ENCODE measurements around the gene THBS2.
"Not testable (repeated sequence)": the region's sequence is repeated elsewhere in the genome, so short reads cannot be mapped to it uniquely, and the experiment has no call there.

The THBS2 gene

DNA sequence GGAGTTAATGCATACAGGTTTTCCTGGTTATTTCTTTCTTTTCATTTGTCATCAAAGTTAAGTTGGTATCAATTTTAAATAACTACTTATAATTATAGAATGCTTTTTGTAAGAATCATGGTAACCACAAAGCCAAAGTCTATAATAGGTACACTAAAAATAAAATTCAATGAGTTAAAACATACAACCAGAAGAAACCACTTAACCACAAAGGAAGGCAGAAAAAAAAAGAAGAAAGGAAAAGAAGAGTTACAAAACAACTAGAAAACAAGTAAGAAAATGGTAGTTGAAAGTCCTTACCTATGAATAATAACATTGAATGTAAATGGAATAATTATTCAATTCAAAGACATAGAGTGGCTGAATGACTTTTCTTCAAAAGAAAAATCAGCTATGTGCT is 45.6 kb downstream of the THBS2 start:
- no peak for DNase-seq

DNA sequence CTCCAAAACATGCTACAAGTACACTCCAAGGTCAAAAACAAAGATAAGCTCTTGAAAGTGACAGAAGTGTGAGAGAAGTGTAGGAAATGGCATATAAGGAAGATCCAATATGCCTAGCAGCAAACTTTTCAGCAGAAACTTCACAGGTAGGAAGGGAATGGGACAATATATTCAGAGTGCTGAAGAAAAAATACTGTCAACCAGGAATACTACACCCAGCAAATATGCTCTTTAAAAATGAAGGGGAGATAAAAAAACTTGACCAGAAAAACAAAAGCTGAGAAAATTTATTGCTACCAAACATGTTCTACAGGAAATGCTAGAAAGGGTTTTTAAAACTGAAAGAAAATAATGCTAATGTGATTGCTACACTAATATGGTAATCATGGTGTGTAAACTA is 46.2 kb downstream of the THBS2 start:
- DNase-seq: no peak

GRCh38 chr6:169205176-169206160 is 48.2 kb downstream of the THBS2 start:
- DNase-seq: no peak

DNA sequence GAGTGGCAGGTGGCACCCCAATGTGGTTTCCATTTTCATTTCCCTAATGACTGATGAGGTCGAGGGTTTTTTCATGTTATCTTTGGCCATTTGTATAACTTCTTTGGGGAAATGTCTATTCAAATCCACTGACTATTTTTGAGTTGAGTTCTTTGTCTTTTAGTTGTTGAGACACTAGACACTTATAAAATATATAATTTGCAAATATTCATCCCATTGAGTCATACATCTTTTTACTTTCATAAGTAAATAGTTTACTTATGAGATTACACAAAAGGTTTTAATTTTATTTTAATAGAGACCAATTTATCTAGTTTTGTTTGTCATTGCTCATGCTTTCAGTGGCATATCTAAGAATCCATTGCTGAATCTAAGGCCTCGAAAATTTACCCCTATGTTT is 49.5 kb downstream of the THBS2 start:
- DNase-seq: no peak

DNA sequence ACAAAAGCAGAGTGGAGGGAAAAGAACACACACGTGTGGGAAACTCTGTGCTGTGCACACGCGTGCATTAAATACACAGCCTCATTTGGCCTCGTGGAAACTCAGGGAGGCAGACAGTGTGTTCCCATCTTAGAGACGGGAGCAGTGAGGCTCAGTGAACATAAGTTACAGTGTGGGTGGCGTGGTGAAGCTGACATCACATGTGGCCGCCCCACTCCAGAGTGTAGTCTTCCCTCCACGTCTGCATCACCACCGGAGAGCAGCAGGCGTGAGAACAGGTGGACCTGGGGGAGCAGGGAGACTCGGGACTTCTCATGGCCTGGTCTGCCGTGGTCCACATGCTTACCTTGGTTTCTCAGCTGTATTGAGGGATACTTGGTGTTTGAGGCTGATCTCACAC is 51.7 kb downstream of the THBS2 start:
- no peak for DNase-seq

- DNase-seq: no peak
Observed at GRCh38 chr6:169200893-169201514, 52.6 kb downstream of the THBS2 start.

DNA sequence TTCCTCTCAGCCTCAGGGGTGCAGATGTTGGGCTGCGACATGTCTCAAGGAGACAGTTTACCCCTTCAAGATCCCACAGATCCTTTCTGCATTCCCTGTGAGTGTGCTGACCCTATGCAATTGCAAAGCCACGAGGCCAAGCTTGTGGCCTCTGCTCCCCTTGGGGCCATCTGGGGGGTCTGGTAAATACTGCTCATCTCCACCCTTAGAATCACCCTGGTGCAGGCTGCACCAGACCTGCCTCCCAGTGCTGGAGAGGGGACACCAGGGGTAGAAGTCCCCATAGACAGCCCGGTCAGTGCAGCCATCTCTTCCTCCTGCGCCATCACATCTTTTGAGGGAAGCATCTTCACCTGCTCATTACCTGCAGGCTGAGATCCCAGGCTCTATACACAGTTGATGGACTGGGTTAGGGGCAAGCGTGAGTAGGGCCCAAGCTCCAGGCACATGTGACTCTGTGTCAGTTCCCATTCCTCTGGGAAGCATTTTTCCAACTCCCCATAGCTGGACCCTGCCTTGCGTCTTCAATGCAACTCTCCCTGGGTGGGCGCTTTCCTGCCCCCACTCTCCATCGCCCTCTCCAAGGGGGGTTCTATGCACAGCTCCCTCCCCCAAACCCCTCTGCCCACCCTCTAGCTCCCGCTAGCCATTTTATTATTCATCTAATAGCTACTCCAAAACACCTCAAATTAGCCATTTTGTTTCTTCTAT is 53.9 kb downstream of the THBS2 start:
- DNase-seq: no peak

DNA sequence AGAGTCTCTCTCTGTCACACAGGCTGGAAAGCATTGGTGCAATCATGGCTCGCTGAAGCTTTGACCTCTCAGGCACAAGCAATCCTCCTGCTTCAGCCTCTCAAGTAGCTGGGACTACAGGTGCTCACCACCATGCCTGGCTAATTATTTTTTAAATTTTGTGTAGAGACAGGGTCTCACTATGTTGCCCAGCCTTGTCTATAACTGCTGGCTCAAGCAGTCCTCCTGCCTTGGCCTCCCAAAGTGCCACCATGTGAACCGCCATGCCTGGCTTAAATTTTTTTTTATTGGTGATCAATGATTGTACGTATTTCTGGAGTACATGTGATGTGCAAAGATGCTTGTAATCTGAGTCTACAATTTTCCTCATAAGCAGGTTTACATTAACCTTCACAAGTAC is 54.8 kb downstream of the THBS2 start:
- DNase-seq: no peak

DNA sequence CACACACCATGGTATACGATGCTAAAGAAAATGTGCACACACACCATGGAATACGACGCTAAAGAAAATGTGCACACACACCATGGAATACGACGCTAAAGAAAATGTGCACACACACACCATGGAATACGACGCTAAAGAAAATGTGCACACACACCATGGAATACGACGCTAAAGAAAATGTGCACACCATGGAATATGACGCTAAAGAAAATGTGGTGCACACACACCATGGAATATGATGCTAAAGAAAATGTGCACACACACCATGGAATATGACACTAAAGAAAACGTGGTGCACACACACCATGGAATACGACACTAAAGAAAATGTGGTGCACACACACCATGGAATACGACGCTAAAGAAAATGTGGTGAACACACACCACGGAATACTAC is 55.7 kb downstream of the THBS2 start:
- not testable (repeated sequence) for DNase-seq

GRCh38 chr6:169196279-169196678 is 57.4 kb downstream of the THBS2 start:
- not testable (repeated sequence) for DNase-seq

DNA sequence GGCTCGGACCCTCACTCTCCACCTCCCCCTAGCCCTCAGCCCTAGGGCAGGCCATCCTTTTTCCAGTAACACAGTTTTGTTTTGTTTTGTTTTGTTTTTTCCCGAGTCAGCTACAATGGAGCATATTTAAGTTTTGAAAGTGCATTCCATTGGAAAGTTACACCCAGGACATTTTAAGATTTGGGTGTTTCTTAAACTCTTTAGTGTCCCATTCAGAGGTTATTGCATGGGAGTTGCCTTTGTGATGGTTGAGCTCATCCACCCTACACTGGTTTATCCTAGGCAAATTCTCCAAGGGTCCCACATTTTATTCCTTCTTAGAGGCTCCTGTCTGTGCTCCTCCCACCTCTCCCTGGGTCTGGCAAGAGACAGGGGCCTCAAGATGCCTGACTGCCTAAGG is 58.9 kb downstream of the THBS2 start:
- DNase-seq: no peak

DNA sequence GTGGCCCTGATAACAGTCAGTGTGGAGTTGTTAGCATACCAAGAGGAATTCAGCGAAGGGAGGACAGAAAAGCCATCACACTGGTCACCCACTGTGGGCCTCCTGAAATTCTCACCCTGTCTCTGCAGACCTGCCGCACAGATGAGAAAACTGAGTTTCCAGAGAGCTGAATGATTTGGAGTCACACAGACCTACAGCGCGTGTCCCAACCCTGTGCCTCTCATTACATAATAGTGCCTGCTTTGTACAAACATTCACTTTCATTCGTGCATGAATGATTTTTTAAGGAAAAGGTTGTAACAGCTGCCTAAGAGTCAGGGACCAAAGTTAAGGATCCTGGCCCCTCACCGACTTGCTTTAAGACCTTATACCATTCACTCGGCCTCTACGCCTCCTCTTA is 62.7 kb downstream of the THBS2 start:
- no peak for DNase-seq

DNA sequence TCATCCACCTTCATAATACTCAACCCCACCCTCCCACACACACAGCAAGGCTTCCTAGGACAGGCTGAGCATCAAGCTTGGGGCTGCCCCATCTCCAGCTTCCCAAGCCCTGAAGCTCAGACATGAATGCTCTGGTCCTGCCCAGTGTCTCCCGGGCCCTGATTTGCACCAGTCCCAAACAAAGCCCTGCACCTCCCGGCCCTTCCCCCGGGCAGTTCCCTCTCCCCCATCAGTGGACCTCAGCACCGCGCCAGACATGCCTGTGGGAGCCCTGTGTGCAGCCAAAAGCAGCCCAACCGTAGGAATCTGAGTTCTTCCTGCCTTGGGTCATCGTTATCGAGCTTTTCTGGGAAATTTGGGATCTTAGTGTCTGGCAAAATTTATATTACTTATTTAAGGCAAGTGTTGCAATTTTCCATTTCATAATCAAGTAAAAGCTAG is 63.5 kb downstream of the THBS2 start:
- DNase-seq: no peak

DNA sequence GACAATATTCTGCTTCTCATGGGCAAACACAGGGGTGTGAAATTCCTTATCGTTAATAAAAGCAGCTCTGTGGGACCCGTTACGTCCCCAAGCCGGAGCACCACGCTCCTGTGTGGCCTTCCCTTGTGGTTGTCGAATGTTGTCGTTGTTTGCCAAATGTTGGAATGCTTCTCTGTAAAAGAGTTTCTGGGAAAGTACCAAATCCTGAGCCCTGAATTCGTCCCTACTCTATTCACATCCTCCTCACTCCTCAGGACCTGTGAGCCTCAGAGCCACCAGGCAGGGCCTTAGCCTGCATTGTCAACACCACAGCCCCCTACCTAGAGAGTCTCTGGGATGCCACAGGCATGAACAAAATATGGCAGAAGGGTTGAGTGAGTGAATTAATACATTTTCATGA is 64.0 kb downstream of the THBS2 start:
- no peak for DNase-seq

DNA sequence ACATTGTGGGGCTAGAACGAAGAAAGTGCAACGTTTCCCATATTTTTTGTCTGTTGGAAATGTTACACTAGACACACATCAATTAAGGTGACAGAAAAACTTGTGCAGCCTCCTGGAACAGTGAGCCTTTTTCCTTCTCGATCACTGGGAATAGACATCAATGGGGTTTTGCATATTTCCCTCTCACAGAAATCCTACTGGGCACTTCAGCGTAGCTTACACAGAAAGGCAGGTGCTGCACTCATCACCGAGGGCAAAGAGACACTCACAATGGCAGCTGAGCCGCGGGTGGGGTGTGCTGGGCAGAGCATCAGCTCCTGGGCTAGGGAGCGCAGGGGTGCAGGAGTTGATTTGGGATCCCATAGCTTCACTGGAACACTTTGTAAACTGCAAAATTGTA is 64.5 kb downstream of the THBS2 start:
- no peak for DNase-seq

- DNase-seq: no peak
Observed at GRCh38 chr6:169188475-169188874, 65.2 kb downstream of the THBS2 start.

GRCh38 chr6:169188051-169188470 is 65.6 kb downstream of the THBS2 start:
- DNase-seq: no peak

- no peak for DNase-seq
Observed at GRCh38 chr6:169186496-169187169, 67.0 kb downstream of the THBS2 start.

DNA sequence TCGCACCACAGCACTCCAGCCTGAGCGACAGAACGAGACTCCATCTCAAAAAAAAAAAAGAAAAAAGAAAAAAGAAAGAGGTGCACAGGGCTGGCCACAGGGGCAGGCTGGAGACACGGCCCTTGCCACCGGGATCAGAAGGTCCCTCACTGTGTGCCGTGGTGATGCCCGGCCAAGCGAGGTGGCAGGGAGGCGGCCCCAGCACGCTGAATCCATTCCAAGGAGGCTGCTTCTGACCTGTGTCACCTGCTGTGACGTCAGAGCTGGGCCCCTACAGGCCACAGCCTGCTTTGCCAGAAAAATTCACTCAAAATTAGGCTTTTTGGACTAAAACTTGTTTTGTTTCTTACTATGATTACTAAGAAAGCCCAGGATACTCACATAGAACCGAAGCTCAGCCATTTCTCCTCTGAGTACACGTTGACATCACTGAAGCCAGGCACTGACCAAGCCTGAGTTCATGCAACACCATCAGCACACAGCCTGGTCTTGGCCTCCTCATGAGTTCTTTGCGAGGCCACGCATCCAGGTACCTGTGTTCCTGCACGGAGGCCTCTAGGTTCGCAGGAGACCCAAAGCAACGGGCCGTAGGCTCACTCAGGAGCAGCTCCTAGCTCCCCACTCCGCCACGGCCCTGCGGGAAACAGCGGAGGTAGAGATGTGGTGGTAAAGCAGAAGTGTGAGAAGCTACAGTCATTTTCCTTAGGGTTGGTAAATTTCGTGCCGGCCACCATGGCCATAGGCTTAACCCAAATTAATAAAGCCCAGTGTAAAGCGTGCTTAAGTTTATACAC is 67.8 kb downstream of the THBS2 start:
- no peak for DNase-seq

- no peak for DNase-seq
Observed at GRCh38 chr6:169185011-169185521, 68.6 kb downstream of the THBS2 start.

GRCh38 chr6:169184419-169184818 is 69.2 kb downstream of the THBS2 start:
- no peak for DNase-seq

GRCh38 chr6:169183233-169183632 is 70.4 kb downstream of the THBS2 start:
- no peak for DNase-seq

All from islet precursor cell (in vitro differentiated cells).